ENCODE results near the gene AQP11.

The AQP11 gene

DNA sequence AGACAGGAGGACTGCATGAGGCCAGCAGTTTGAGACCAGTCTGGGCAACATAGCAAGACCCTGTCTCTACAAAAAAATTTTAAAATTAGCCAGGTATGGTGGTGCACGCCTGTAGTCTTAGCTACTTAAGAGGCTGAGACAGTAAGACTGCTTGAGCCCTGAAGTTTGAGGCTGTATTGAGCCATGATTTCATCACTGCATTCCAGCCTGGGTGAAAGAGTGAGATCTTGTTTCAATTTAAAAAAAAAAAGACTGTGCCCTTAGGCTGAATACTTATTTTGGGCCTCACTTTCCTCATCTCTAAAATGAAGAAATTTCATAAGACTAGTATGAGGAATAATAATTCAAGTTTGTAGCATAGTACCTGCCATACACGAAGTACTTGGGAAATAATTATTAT, 6.9 kb downstream of the AQP11 start:
- TF ChIP-seq, protein P1, sequence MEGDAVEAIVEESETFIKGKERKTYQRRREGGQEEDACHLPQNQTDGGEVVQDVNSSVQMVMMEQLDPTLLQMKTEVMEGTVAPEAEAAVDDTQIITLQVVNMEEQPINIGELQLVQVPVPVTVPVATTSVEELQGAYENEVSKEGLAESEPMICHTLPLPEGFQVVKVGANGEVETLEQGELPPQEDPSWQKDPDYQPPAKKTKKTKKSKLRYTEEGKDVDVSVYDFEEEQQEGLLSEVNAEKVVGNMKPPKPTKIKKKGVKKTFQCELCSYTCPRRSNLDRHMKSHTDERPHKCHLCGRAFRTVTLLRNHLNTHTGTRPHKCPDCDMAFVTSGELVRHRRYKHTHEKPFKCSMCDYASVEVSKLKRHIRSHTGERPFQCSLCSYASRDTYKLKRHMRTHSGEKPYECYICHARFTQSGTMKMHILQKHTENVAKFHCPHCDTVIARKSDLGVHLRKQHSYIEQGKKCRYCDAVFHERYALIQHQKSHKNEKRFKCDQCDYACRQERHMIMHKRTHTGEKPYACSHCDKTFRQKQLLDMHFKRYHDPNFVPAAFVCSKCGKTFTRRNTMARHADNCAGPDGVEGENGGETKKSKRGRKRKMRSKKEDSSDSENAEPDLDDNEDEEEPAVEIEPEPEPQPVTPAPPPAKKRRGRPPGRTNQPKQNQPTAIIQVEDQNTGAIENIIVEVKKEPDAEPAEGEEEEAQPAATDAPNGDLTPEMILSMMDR (IDR thresholded peaks at IDR 0.05; ENCODE audit: insufficient read depth, missing control alignments): no peak
- DNase-seq (ENCODE audit: insufficient read length, low spot score) (no peak), FAIRE-seq (no peak)

DNA sequence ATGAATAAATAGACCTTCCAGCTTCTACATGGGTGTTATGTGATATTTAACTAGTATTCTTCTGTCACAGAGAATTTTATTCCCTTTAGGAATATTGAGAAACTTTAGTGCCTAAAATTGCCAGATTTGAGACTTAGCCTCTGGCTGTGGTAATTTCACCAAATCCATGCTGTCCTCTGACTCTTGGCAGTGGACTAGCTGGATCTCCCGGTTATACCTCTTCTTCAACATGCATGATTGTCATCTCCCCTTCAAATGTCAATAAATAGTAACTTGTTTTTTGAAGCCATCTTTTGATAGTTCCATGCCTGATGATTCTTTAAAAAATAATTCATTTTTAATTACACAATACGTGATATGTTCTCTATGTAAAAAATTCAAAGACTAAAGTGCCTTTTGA, 8.4 kb downstream of the AQP11 start:
- DNase-seq (ENCODE audit: insufficient read length, low spot score) (no peak), FAIRE-seq (no peak)
- TF ChIP-seq, protein P1 (IDR thresholded peaks at IDR 0.05; ENCODE audit: insufficient read depth, missing control alignments): no peak

DNA sequence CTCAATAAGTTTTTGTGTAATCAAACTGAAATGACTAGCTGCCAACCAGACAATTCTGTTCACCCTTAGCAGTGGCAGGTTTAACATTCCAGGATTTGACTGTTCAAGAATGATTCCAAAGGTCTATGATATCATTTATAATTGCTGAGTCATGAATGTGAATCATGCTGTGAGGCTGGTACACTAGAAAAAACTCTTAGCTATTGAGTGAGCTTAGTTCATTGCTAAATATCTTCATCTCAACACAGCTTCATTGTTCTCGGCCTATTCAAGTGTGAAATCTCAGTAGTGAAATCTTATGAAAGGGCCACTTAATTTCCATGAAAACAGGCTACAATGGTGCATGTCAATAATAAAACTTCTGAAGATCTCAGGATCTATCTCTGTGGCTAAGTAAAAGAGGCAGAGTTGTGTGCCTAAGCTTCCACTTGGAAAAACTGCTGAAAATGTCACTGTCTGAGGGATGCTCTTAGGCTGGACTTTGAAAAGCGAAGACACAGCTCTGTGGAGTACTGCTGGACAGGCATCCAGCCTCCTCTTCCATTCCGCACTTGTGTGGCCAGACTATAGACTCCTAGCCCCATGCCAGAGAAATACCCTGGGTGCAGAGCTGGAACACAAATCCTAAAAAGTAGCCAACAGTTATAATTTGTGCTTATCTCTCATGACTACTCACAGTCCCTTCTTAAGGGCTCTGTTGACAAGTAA, 12.8 kb downstream of the AQP11 start:
- no peak for DNase-seq (ENCODE audit: insufficient read length, low spot score)
- no peak for FAIRE-seq

DNA sequence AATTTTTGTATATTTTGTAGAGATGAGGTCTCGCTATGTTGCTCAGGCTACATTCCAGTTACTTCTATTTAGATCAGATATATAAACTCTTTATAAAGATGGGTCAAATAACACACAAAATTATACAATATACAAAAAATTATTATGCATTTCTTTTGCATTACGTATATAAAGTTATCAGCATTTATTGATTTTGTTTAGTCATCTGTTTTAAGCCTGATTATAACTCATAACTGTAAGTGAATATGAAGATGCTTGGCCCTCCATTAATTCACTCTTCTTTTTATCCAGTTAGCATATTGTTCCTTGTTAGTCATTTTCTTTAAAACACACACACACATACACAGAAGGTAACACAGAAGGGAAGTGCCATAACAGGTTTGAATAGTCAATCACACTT, 14.5 kb downstream of the AQP11 start:
- no peak for DNase-seq (ENCODE audit: insufficient read length, low spot score)
- no peak for FAIRE-seq
- TF ChIP-seq, protein P1 (IDR thresholded peaks at IDR 0.05; ENCODE audit: insufficient read depth, missing control alignments): no peak

More for the DNA sequence above, 12.8 kb downstream of the AQP11 start:
- TF ChIP-seq, protein P1 (IDR thresholded peaks at IDR 0.05; ENCODE audit: insufficient read depth, missing control alignments): no peak

GRCh38 chr11:77609234-77609633, 19.5 kb downstream of the AQP11 start:
- DNase-seq (ENCODE audit: insufficient read length, low spot score): no peak
- FAIRE-seq: no peak

DNA sequence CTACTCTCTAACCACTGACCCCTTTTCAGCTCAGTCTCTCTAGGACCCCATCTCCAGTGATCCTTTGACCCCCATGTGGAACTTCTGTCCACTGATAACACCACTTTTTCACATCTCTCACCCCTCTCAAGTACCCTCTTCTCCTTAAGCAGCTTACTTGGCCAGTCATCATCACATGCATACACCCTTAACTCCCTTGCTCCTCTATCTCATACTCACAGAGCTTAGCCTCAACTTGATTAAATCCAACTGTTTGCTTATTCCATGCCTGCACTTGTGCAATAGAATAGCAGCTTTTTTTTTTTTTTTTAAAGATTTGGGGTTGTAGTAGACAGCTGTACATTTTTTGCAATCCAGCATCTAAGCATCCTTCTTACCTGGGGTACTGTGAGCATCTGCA, 22.2 kb downstream of the AQP11 start:
- no peak for FAIRE-seq

More at GRCh38 chr11:77609234-77609633, 19.5 kb downstream of the AQP11 start:
- TF ChIP-seq, protein P1 (IDR thresholded peaks at IDR 0.05; ENCODE audit: insufficient read depth, missing control alignments): no peak

DNA sequence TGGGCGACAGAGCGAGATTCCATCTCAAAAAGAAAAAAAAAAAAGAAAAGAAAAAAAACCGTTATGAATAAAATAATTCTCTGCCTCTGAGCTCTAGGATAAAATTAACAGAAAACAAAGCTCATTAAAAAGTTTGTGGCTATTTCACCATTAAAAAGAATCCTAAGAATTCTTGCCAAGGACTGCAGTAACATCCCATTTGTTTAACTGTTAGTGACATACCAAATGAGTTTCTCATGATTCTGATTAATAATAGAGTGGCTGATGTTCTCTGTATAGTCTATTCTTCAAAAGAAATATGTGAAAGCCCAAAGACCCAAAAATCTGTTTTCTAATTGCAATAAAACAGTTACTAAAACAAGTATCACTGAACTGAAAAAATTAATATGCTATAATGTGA, 28.1 kb downstream of the AQP11 start:
- DNase-seq (ENCODE audit: insufficient read length, low spot score): no peak
- TF ChIP-seq, protein P1 (IDR thresholded peaks at IDR 0.05; ENCODE audit: insufficient read depth, missing control alignments): no peak
- FAIRE-seq: no peak

More for the DNA sequence above, 22.2 kb downstream of the AQP11 start:
- TF ChIP-seq, protein P1 (IDR thresholded peaks at IDR 0.05; ENCODE audit: insufficient read depth, missing control alignments): no peak
- DNase-seq (ENCODE audit: insufficient read length, low spot score): no peak
